ENCODE results near the gene CDC42BPB.

Gene CDC42BPB

DNA sequence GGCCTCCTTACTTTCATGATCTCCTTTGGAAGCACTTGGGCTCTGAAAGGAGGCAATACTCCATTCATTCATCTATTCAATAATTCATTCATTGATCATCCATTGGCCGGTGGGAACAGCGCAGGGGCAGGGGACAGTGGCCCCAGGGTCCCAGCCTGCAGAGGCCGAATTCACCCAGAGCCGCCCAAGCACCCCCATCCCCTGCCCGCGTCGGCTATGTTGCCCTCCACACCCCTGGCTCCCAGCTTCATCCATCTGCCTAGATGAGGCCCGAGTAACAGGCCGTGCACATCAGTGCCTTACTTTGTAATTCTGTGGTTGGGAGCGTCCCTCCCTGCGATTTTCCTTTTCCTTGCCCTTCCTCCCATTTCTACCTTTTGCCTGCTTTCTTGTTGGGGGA is 131.7 kb downstream of the CDC42BPB start:
- no CpG with 5 or more reads among the region's 11 CpGs for WGBS, 2 donors (ENCODE audit: extremely low coverage in 2 of 2, insufficient read length in 2 of 2, insufficient replicate concordance in 1 of 2)
- H3K14ac ChIP-seq (ENCODE audit: low read length) = peak overlapping the region; percentile 38
- H2AK5ac ChIP-seq (ENCODE audit: low read depth, low read length) = peak overlapping the region; percentile 32

GRCh38 chr14:102924632-102925588 is 132.4 kb downstream of the CDC42BPB start:
- H3K9me3 ChIP-seq (replicated peaks in 1 of 2; ENCODE audit: control insufficient read depth in 2 of 2, insufficient read depth in 1 of 2, low read depth in 1 of 2, low read length in 2 of 2) = peaks cover 6 to 8% of the 10 kb centered on the region in 2 donors
- H3K79me1 ChIP-seq (ENCODE audit: low read depth, low read length) = peaks cover 5% of the 10 kb centered on the region
- DNase-seq (ENCODE audit: low spot score) = no peak
- no peak overlapping the region for H4K91ac ChIP-seq (ENCODE audit: low read depth, low read length, poor library complexity)
- H3K27ac ChIP-seq (replicated peaks; ENCODE audit: low read length) = no peak overlapping the region
- H2BK12ac ChIP-seq (ENCODE audit: low read length) = no peak overlapping the region
- no peak overlapping the region for H3K9ac ChIP-seq (ENCODE audit: low read depth, low read length, poor library complexity)
- H2BK120ac ChIP-seq (ENCODE audit: low read depth, low read length) = no peak overlapping the region
- H2BK5ac ChIP-seq (ENCODE audit: low read length) = peak overlapping the region; percentile 24
- no CpG with 5 or more reads among the region's 25 CpGs for WGBS, 2 donors (ENCODE audit: extremely low coverage in 2 of 2, insufficient read length in 2 of 2, insufficient replicate concordance in 1 of 2)
- peak overlapping the region; percentile 38 for H3K14ac ChIP-seq (ENCODE audit: low read length)
- peaks cover 18 to 57% (median 34%) of the 10 kb centered on the region in 3 experiments for H3K27me3 ChIP-seq (ENCODE audit: control insufficient read depth in 3 of 3, insufficient read depth in 3 of 3, low read depth in 1 of 3, low read length in 3 of 3)
- peak overlapping the region; percentile 51 for H3K18ac ChIP-seq (ENCODE audit: low read length)
- H2AFZ ChIP-seq (ENCODE audit: low read length) = peak overlapping the region; percentile 49
- H3K4ac ChIP-seq (ENCODE audit: low read length) = peak overlapping the region; percentile 12
- H3K36me3 ChIP-seq (replicated peaks in 1 of 2; ENCODE audit: control insufficient read depth in 2 of 2, insufficient read depth in 2 of 2, low read length in 2 of 2) = no peaks in the 10 kb centered on the region
- H3K23ac ChIP-seq (ENCODE audit: low read depth, low read length, poor library complexity) = peak overlapping the region; percentile 5
- H4K8ac ChIP-seq (ENCODE audit: low read depth, low read length) = no peak overlapping the region
- H2AK5ac ChIP-seq (ENCODE audit: low read depth, low read length) = no peak overlapping the region
- no peak overlapping the region for H3K4me2 ChIP-seq (ENCODE audit: insufficient read depth, low read length, poor library complexity, severe bottlenecking)
- H3K4me1 ChIP-seq (ENCODE audit: control insufficient read depth in 2 of 2, insufficient read depth in 1 of 2, low read depth in 1 of 2, low read length in 2 of 2) = peaks cover 12 to 15% of the 10 kb centered on the region in 2 donors
- H2BK15ac ChIP-seq (ENCODE audit: low read length) = peak overlapping the region; percentile 94
- H3K4me3 ChIP-seq (ENCODE audit: low read length in 2 of 2) = no peak overlapping the region

More for the DNA sequence above, 131.7 kb downstream of the CDC42BPB start:
- H3K9me3 ChIP-seq (replicated peaks in 1 of 2; ENCODE audit: control insufficient read depth in 2 of 2, insufficient read depth in 1 of 2, low read depth in 1 of 2, low read length in 2 of 2) = peaks cover under 1 to 5% of the 10 kb centered on the region in 2 donors
- peak overlapping the region; percentile 3 for H3K18ac ChIP-seq (ENCODE audit: low read length)
- no peaks in the 10 kb centered on the region for H3K36me3 ChIP-seq (replicated peaks in 1 of 2; ENCODE audit: control insufficient read depth in 2 of 2, insufficient read depth in 2 of 2, low read length in 2 of 2)
- H3K27ac ChIP-seq (replicated peaks; ENCODE audit: low read length) = no peak overlapping the region
- no peak overlapping the region for H3K4me2 ChIP-seq (ENCODE audit: insufficient read depth, low read length, poor library complexity, severe bottlenecking)
- H4K91ac ChIP-seq (ENCODE audit: low read depth, low read length, poor library complexity) = no peak overlapping the region
- H3K4ac ChIP-seq (ENCODE audit: low read length) = no peak overlapping the region
- H2BK15ac ChIP-seq (ENCODE audit: low read length) = no peak overlapping the region
- peaks cover 5% of the 10 kb centered on the region for H3K79me1 ChIP-seq (ENCODE audit: low read depth, low read length)
- no peak for DNase-seq (ENCODE audit: low spot score)
- H3K9ac ChIP-seq (ENCODE audit: low read depth, low read length, poor library complexity) = no peak overlapping the region
- peaks cover 12 to 15% of the 10 kb centered on the region in 2 donors for H3K4me1 ChIP-seq (ENCODE audit: control insufficient read depth in 2 of 2, insufficient read depth in 1 of 2, low read depth in 1 of 2, low read length in 2 of 2)
- H3K27me3 ChIP-seq (ENCODE audit: control insufficient read depth in 3 of 3, insufficient read depth in 3 of 3, low read depth in 1 of 3, low read length in 3 of 3) = peaks cover 21 to 65% (median 34%) of the 10 kb centered on the region in 3 experiments
- peak overlapping the region; percentile 24 for H2BK5ac ChIP-seq (ENCODE audit: low read length)
- H3K23ac ChIP-seq (ENCODE audit: low read depth, low read length, poor library complexity) = no peak overlapping the region
- H3K4me3 ChIP-seq (ENCODE audit: low read length in 2 of 2) = no peak overlapping the region
- no peak overlapping the region for H2AFZ ChIP-seq (ENCODE audit: low read length)
- no peak overlapping the region for H4K8ac ChIP-seq (ENCODE audit: low read depth, low read length)
- H2BK120ac ChIP-seq (ENCODE audit: low read depth, low read length) = no peak overlapping the region
- no peak overlapping the region for H2BK12ac ChIP-seq (ENCODE audit: low read length)

DNA sequence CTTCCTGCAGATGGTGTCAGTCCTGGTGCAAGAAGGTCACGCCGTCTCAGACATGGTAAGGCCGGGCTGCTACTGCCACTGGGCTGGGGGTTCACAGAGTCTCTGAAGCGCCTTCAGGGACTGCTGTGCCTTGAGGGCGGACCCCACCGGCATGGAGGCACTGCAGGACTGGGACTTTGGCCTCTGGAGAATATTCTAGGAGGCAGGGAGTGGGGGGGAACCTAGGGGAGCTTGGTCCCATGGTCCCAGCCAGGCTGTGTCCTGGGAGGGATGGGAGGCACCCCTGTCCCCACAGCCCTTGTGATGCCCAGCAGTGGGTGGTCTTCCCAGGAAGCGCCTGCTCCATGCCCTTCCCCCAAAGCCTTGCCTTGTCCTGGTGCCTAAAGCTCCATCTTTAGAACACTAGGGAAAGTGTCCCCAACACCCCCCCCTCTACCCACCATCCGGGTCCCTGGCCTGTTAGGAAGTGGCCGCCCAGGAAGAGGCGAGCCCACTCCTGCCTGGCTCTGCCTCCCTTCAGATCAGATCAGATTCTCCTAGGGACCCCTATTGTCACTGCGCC is 133.3 kb downstream of the CDC42BPB start:
- no CpG with 5 or more reads among the region's 11 CpGs for WGBS, 2 donors (ENCODE audit: extremely low coverage in 2 of 2, insufficient read length in 2 of 2, insufficient replicate concordance in 1 of 2)
- no peak overlapping the region for H3K9ac ChIP-seq (ENCODE audit: low read depth, low read length, poor library complexity)
- no peak for DNase-seq (ENCODE audit: low spot score)
- peak overlapping the region; percentile 49 for H2AFZ ChIP-seq (ENCODE audit: low read length)
- peaks cover 10 to 48% (median 26%) of the 10 kb centered on the region in 3 experiments for H3K27me3 ChIP-seq (ENCODE audit: control insufficient read depth in 3 of 3, insufficient read depth in 3 of 3, low read depth in 1 of 3, low read length in 3 of 3)
- H3K36me3 ChIP-seq (replicated peaks in 1 of 2; ENCODE audit: control insufficient read depth in 2 of 2, insufficient read depth in 2 of 2, low read length in 2 of 2) = no peaks in the 10 kb centered on the region
- no peak overlapping the region for H2BK120ac ChIP-seq (ENCODE audit: low read depth, low read length)
- H3K18ac ChIP-seq (ENCODE audit: low read length) = peak overlapping the region; percentile 27
- peaks cover 3% of the 10 kb centered on the region for H3K79me1 ChIP-seq (ENCODE audit: low read depth, low read length)
- no peak overlapping the region for H2BK5ac ChIP-seq (ENCODE audit: low read length)
- H4K8ac ChIP-seq (ENCODE audit: low read depth, low read length) = no peak overlapping the region
- H2AK5ac ChIP-seq (ENCODE audit: low read depth, low read length) = peak overlapping the region; percentile 25
- H3K4ac ChIP-seq (ENCODE audit: low read length) = no peak overlapping the region
- peak overlapping the region; percentile 11 for H3K23ac ChIP-seq (ENCODE audit: low read depth, low read length, poor library complexity)
- no peak overlapping the region for H3K14ac ChIP-seq (ENCODE audit: low read length)
- no peak overlapping the region for H3K4me2 ChIP-seq (ENCODE audit: insufficient read depth, low read length, poor library complexity, severe bottlenecking)
- H3K4me3 ChIP-seq (ENCODE audit: low read length in 2 of 2) = no peak overlapping the region
- no peak overlapping the region for H4K91ac ChIP-seq (ENCODE audit: low read depth, low read length, poor library complexity)
- peak overlapping the region; percentile 87 for H2BK15ac ChIP-seq (ENCODE audit: low read length)
- no peak overlapping the region for H2BK12ac ChIP-seq (ENCODE audit: low read length)
- no peak overlapping the region for H3K27ac ChIP-seq (replicated peaks; ENCODE audit: low read length)
- H3K9me3 ChIP-seq (replicated peaks in 1 of 2; ENCODE audit: control insufficient read depth in 2 of 2, insufficient read depth in 1 of 2, low read depth in 1 of 2, low read length in 2 of 2) = peaks cover 6 to 8% of the 10 kb centered on the region in 2 donors
- peaks cover 5 to 13% of the 10 kb centered on the region in 2 donors for H3K4me1 ChIP-seq (ENCODE audit: control insufficient read depth in 2 of 2, insufficient read depth in 1 of 2, low read depth in 1 of 2, low read length in 2 of 2)

All from neuronal stem cell (in vitro differentiated cells).